HG03108 (cell line): ENCODE data around the gene HELZ2.
"Not testable (repeated sequence)": the region's sequence is repeated elsewhere in the genome, so short reads cannot be mapped to it uniquely, and the experiment has no call there.

ENCODE experiments used
- ATAC-seq: cut with Tn5 transposase; IDR thresholded peaks from one replicate; pipeline ENCODE4 v1.9.1; 2021; ENCODE audit warnings: moderate library complexity; ENCODE audit not compliant: unreplicated experiment

Gene HELZ2

GRCh38 chr20:63579017-63579694 is 5.1 kb upstream of the HELZ2 start:
- ATAC-seq, result no peak

GRCh38 chr20:63578224-63579016 is 4.4 kb upstream of the HELZ2 start:
- ATAC-seq, result no peak

DNA sequence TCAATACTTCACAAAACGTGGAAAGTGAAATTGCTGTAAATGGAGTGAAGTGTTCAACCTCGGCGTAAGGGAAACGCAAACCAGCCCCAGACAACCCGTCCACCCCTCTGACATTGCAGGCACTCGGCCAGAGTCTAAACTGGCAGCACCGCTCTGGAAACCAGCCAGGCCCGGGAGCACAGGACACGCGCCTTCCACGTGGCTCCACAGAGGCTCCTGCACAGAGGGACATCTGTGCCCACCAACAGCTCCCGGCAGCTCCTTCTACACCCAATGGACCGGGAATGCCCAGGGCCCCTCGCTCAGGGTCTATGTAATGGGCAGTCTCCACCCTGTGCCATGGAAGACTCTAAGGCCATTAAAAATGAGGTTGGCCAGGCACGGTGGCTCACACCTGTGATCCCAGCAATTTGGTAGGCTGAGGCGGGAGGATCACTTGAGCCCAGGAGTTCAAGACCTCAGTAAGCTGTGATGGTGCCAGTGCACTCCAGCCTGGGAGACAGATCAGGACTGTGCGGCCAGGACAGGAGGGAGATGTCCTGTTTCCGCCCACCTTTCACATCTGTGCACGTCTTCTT is 3.4 kb upstream of the HELZ2 start:
- ATAC-seq, result no peak

- ATAC-seq, result no peak
Measured at GRCh38 chr20:63576311-63576710, 2.3 kb upstream of the HELZ2 start.

DNA sequence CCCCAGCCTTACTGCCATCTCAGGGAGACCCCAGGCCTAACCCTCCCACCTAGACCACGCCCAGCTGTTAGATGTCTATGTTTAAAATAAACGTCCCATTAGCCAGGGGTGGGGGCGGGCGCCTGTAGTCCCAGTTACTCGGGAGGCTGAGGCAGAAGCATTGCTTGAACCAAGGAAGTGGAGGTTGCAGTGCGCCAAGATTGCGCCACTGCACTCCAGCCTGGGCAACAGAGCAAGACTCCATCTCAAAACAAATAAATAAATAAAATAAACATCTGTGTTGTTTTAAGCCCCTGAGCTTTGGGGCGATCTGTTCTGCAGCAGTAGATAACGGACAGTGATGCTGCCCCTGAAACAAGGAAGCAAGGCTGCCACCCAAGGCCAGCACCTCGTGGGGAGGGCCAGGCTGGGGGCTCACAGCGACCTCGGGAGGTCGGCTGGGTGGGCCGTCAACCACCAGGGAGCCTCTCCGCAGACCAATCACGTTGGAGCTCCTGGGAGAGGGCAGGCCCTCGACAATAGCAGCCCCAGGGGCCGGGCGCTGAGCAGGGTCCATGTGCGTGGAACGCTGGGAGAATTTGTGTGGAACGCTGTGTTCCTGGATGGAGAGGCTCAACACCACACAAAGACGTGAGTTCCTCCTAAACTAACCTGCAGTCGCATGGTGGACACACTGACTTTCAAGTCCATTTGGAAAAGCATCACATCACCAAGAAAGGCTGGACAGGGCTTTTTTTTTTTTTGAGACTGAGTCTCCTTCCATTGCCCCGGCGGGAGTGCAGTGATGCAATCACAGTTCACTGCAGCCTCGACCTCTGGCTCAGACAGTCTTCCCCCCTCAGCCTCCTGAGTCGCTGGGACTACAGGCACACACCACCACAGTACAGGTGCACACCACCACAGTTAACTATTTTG is 1.0 kb upstream of the HELZ2 start:
- no peak for ATAC-seq

DNA sequence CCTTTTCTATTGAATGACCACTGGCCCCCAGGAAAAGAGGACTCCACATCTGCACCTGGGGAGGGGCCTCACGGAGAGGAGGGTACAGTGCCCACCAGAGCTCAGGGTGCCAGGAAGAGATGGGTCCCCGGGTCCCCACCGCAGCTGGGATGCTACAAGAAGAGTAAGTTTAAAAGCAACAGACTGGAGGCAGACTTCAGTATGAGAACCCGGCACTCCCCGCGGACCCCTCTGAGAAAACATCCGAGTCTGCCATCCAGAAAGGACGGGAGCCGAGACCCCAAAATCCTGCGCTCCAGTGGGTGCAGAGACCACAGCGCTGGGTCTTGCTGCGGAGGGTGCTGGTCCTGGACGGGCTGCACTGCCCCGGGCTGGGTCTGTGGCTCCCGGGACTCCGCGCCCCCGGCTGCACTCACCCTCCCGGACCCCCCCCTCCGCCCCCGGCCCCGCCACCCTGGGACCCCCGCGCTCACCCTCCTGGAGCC is 350 bp downstream of the HELZ2 start:
- ATAC-seq, result no peak

GRCh38 chr20:63572788-63573646 is 1.0 kb downstream of the HELZ2 start:
- no peak for ATAC-seq

- no peak for ATAC-seq
Measured at GRCh38 chr20:63572071-63572787, 1.8 kb downstream of the HELZ2 start.

- ATAC-seq, result not testable (repeated sequence)
Measured at GRCh38 chr20:63571087-63571478, 3.0 kb downstream of the HELZ2 start.

DNA sequence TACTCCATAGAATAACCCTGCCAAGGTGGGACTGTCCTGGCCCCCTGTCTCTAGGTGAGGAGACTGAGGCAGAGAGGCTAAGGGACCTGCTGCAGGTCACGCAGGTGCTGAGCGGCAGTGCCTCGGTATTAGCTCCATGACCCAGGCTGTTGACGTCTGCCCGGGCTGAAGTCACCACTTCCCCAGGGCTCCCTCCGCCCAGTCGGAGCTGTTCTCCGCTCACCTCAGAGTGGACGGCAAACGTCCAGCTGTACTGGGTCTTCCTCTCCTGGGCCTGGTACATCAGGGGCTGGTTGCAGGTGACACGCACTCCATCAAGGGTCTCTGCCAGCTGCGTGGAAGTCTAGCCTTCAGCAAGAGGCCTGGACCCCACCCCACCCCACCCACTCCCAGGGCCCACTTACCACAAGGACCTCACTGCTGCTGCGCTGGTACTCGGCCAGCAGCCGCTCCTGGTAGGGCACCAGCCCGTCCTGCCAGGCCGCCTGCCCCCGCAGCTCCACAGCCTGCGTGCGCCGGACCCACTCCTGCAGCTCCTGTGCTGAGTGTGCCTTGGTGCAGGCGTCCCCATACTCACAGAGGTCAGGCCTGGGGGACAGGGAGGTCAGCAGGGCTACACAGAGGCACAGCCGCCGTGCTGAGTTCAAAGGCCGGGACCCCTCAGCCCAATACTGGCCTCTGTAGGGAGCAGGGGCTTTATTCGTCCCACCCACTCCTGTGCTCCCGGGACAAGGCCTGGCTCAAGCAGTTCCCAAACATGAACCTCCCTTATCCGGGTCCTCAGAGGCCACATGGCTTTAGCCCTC is 3.6 kb downstream of the HELZ2 start:
- ATAC-seq, result no peak

DNA sequence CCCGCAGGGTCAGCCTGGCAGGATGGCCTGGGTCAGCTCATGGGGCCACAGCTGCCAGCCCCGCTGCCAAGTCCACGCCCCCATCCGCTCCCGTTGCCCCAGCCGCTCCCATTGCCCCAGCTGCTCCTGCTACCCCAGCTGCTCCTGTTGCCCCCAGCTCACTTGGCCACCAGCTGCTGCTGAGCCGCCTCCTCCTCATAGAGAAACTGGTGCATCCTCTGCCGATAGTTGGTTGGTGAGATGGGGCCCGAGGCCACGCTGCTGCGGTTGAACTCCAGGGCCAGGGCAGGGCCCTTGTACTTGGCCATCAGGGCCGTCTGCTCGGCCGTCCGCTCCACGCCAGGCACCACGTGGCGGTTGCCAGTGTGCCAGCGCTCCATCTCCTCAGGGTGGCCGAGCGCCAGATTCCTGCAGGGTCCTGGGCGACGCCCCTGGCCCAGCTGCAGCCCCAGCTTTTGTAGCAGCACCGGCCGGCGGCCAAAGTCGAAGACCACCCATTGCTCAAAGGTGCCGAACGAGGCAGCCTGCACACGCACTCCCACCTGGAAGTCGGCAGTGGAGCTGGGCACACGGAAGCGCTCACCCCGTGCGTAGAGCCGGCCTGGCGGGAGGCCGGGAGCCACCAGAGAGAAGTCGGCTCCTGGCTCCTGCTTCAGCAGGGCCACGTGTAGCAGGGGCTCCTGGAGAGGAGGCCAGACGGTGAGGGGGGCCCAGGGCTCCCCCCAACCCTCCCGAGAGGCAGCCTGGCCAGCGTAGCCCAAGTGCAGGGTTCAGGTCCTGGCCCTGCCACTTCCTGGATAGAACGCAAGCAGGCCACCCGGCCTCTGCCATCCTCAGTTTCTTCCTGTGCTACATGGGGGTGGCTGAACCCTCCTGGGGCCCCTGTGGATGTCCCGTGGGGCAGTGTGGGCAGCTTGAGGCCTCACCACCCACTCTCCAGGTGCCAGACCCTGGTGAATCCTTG is 4.8 kb downstream of the HELZ2 start:
- no peak for ATAC-seq

- ATAC-seq, result no peak
Measured at GRCh38 chr20:63568170-63568981, 5.7 kb downstream of the HELZ2 start.

DNA sequence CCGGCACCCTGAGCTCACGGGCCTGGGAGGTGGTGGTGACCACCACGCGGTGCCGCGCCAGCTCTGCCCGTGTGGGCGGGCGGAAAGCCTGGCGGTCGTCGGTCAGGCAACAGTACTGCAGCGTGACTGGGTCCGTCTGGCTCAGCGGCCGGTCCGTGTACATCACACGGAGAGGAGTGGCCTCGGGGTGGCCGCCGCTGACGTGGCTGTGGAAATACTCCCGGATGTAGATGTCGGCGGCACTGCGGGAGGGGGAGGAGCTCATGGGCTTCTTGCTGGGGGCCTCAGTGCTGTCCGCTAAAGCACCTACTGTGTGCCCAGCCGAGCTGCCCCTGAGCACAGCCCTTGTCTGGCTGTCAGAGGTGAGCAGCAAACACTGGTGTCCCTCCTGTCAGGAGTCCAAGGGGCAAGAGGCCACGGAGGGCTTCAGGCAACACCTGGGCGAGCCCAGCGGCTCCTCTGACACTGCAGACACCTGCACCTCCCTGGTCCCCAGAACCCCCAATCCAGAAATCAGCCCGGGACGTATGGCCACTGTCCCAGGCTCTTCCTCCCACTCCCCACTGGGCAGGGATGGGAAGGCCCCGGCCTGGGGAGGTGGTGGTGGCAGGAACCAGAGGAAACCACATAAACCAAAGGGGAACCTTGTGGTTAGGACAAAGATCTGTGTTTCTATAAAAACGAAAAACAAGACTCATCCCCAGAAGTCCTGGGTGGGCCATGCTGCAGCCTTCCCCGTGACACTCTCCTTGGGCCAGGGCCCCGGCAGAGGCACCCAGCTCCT is 6.5 kb downstream of the HELZ2 start:
- ATAC-seq, result peak; percentile 59

- no peak for ATAC-seq
Measured at GRCh38 chr20:63567136-63567385, 7.0 kb downstream of the HELZ2 start.

DNA sequence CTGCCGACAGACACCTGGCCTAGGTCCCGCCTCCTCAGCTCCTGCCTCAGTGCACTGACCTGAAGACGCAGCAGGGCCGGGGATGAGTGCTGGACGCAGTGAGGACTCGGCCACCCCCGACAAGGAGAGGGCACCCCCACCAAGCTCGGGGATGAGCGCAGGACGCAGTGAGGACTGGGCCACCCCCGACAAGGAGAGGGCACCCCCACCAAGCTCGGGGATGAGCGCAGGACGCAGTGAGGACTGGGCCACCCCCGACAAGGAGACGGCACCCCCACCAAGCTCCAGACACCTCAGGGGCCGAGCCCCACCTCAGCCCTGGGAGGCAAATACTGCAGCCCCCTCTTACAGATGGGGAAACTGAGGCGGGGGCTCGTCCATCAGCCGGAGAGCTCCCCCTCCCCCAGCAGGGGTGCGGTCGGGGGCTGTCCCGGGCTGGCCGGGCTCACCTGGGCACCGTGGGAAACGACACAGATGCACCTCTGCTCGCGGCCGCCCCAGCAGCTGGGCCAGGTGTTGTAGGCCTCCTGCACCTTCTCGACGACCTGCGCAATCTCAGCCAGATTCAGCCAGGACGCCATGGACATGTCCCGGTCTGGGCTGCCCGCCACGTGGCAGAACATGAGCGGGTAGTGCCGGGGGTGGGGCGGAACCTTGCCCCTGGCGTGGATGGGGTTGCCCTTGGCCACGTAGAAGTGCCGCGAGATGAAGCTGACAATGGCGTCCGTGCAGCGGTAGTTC is 7.5 kb downstream of the HELZ2 start:
- ATAC-seq, result no peak
